ENCODE data around the gene IFIT1B. TPM values are rescaled to one million over a fixed set of nuclear protein-coding genes. Genes with fewer than 3 reads are reported as not detected.
"Not testable (repeated sequence)": the region's sequence is repeated elsewhere in the genome, so short reads cannot be mapped to it uniquely, and the experiment has no call there.

The IFIT1B gene
- total RNA-seq, 1 experiment from 2014 or later: not detected

GRCh38 chr10:89330537-89331212 is 47.2 kb upstream of the IFIT1B start:
- intact Hi-C loops (cut with micrococcal nuclease): no loop called here
- no peaks in the 10 kb centered on the region for H3K9me2 ChIP-seq (replicated peaks; ENCODE audit: low read length)
- no peak overlapping the region for H3K4me2 ChIP-seq (ENCODE audit: low read length)
- H3K79me2 ChIP-seq (ENCODE audit: low read length): 0 out of 2 replicates have a peak, but pooled peaks cover 12% of the 10 kb centered on the region
- ChIA-PET POLR2A (ENCODE audit: unreplicated experiment) (interaction anchor here (0.5 to 0.6 kb wide), 2 partner anchors 22 to 57 kb away, joined by 3 to 15 read pairs; no protein-coding TSS in a partner anchor), CTCF (no interaction called here)
- H4K20me1 ChIP-seq (ENCODE audit: low read length): no peaks in the 10 kb centered on the region
- H3F3A ChIP-seq (ENCODE audit: low read length, unreplicated experiment): peaks cover 12% of the 10 kb centered on the region
- no peaks in the 10 kb centered on the region for H3K36me3 ChIP-seq (ENCODE audit: low read depth, low read length)
- H3K9ac ChIP-seq (ENCODE audit: low read length): no peak overlapping the region
- ATAC-seq (no peak), DNase-seq (no peak)
- H3K4me3 ChIP-seq (ENCODE audit: low read length): no peak overlapping the region
- BruUV-seq (replicated peaks): no TSS peak
- H3K27me3 ChIP-seq (ENCODE audit: low read length): no peaks in the 10 kb centered on the region
- H3K9me3 ChIP-seq (ENCODE audit: low read length): no peaks in the 10 kb centered on the region
- TF ChIP-seq EZH2 (IDR thresholded peaks at IDR 0.05; ENCODE audit: low read length, unreplicated experiment) (no peak), EZH2phosphoT487 (IDR thresholded peaks at IDR 0.05; ENCODE audit: borderline replicate concordance, low read length) (no peak), CTCF (conservative IDR thresholded peaks at IDR 0.05; ENCODE audit: low read depth, low read length) (no peak)
- H3K4me1 ChIP-seq (ENCODE audit: insufficient read depth, low read length): peaks cover 51% of the 10 kb centered on the region
- H2AFZ ChIP-seq (ENCODE audit: low read length): no peak overlapping the region
- no peak overlapping the region for H3K27ac ChIP-seq (ENCODE audit: low read length)

GRCh38 chr10:89331487-89332122 is 46.3 kb upstream of the IFIT1B start:
- H3K9ac ChIP-seq (ENCODE audit: low read length): not testable (repeated sequence)

GRCh38 chr10:89332123-89332633 is 45.7 kb upstream of the IFIT1B start:
- no peaks in the 10 kb centered on the region for H3K36me3 ChIP-seq (ENCODE audit: low read depth, low read length)
- H3K9ac ChIP-seq (ENCODE audit: low read length): no peak overlapping the region
- DNase-seq (no peak), ATAC-seq (no peak)
- H3K9me3 ChIP-seq (ENCODE audit: low read length): no peaks in the 10 kb centered on the region
- TF ChIP-seq EZH2phosphoT487 (IDR thresholded peaks at IDR 0.05; ENCODE audit: borderline replicate concordance, low read length): no peak
- TF ChIP-seq EZH2 (IDR thresholded peaks at IDR 0.05; ENCODE audit: low read length, unreplicated experiment): no peak
- TF ChIP-seq CTCF (conservative IDR thresholded peaks at IDR 0.05; ENCODE audit: low read depth, low read length): no peak
- peaks cover 12% of the 10 kb centered on the region for H3F3A ChIP-seq (ENCODE audit: low read length, unreplicated experiment)
- BruUV-seq (replicated peaks): no TSS peak
- H3K4me3 ChIP-seq (ENCODE audit: low read length): no peak overlapping the region
- H3K27me3 ChIP-seq (ENCODE audit: low read length): no peaks in the 10 kb centered on the region
- no peak overlapping the region for H3K4me2 ChIP-seq (ENCODE audit: low read length)
- H3K79me2 ChIP-seq (ENCODE audit: low read length): 0 out of 2 replicates have a peak, but pooled peaks cover 12% of the 10 kb centered on the region
- CTCF ChIA-PET: no interaction called here
- intact Hi-C loops (cut with micrococcal nuclease): no loop called here
- H4K20me1 ChIP-seq (ENCODE audit: low read length): no peaks in the 10 kb centered on the region
- H3K4me1 ChIP-seq (ENCODE audit: insufficient read depth, low read length): peaks cover 39% of the 10 kb centered on the region
- no peaks in the 10 kb centered on the region for H3K9me2 ChIP-seq (replicated peaks; ENCODE audit: low read length)
- POLR2A ChIA-PET (ENCODE audit: unreplicated experiment): no interaction called here
- H2AFZ ChIP-seq (ENCODE audit: low read length): peak overlapping the region; percentile 43; the same call in 1 of the 2 replicates
- H3K27ac ChIP-seq (ENCODE audit: low read length): no peak overlapping the region

More at GRCh38 chr10:89331487-89332122, 46.3 kb upstream of the IFIT1B start:
- H3K27ac ChIP-seq (ENCODE audit: low read length); H3K9me3 ChIP-seq (ENCODE audit: low read length); H4K20me1 ChIP-seq (ENCODE audit: low read length); H3K9me2 ChIP-seq (replicated peaks; ENCODE audit: low read length); POLR2A ChIA-PET (ENCODE audit: unreplicated experiment); ATAC-seq; H3K36me3 ChIP-seq (ENCODE audit: low read depth, low read length); intact Hi-C loops (cut with micrococcal nuclease); CTCF ChIA-PET; H3K4me3 ChIP-seq (ENCODE audit: low read length); H2AFZ ChIP-seq (ENCODE audit: low read length); H3K27me3 ChIP-seq (ENCODE audit: low read length); H3K4me2 ChIP-seq (ENCODE audit: low read length); DNase-seq; BruUV-seq (replicated peaks): not testable (repeated sequence)
- Histone ChIP-seq H3F3A (ENCODE audit: low read length, unreplicated experiment) (peaks cover 12% of the 10 kb centered on the region), H3K79me2 (ENCODE audit: low read length) (0 out of 2 replicates have a peak, but pooled peaks cover 12% of the 10 kb centered on the region), H3K4me1 (ENCODE audit: insufficient read depth, low read length) (peaks cover 44% of the 10 kb centered on the region)
